HG02588 (cell line): ENCODE measurements around the gene ZNF660.
"Not testable (repeated sequence)": the region's sequence is repeated elsewhere in the genome, so short reads cannot be mapped to it uniquely, and the experiment has no call there.

Experiments used
- ATAC-seq: cut with Tn5 transposase; IDR thresholded peaks from one replicate; pipeline ENCODE4 v1.9.1; 2021; ENCODE audit warnings: mild to moderate bottlenecking, moderate library complexity; ENCODE audit not compliant: unreplicated experiment

ZNF660 gene

GRCh38 chr3:44584646-44585501 is at the start of gene ZNF660:
Gene ZNF660, plus strand, starts transcription at chr3:44584964. Its CDS starts 9,230 bp downstream, at chr3:44594194.
- peak; percentile 83 for ATAC-seq

DNA sequence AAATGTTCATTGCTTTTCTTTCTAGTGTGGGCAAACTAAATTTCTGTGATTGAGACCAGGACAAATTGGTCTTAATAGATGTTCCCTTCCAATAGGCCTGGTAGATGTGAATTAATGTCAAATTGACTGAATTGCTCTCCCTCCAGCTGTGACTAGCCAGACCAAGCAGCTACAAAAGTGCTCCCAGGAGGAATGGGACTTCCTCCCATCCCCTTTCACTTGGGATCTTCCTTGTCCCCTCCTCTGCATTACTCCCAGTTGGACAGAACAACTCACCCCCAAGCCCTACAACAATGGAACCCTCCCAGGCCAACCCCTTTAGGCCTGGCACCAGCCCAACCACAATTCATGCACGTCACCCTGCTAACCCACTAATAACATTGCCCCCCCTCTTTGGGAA is 49.4 kb upstream of the ZNF660 start:
- ATAC-seq = no peak

DNA sequence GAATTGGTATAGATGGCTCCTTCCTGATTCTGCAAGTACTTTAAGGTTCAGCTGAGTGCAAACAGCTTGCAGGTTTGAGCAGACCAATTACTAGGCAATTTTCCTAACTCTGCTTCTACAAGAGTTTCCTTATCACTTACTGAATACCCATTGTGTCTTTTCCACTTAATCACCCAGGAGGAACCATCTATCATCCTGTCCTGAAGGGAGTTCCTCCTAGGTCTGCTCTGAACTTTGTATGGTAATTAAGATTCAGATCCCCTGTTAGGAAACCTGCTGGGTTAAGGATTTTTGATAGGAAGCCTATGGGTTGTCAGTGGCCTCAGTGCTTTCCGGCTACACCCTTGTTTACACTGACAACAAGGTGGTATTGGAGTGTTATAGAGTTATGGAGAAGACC is 40.0 kb upstream of the ZNF660 start:
- ATAC-seq = not testable (repeated sequence)

DNA sequence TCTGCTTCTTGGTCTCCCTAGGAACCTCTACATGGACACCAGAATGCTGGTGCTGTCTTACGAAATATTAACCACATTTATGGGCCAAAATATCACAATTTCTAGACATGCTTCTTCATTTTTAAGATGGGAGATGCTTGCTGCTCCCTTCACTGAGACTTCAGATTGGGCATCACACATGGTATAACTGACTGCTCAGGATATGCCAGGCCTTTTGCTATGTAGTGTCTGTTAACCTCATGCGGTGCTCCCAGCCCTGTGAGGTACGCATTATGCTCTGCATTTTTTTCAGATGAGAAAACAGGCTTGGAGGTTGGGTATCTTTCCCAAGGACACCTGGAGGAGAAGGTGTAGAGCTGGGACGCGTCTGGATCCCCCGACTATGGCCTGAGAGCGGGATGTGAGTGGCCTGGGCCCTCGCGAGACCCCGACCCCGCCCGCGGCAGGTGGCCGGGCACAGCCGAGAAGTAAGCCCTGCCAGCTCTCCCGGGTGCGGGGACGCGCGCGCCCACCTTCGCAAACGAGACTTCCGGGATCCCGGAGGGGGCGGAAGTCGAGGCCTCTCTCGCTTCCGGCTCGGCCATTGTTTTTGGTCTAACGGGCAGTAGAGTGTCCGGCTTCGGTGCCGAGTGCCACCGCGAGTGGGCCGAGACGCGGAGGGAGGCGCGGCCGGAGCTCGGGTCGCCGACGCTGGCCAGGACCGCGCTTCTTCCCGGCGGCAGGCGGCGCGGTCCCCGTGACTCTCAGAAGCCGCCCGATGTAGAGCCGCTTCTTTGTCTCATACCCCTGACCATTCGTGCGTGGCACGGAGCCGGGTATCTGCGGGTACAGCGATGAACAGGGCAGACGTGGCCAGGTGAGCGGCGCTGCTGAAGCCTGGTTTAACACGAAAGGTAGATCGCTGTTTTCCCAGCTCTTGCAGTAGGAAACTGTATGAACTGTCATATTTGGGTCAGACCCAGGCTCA is 29.9 kb upstream of the ZNF660 start, which contains the start of gene ZKSCAN7:
TSS of gene ZKSCAN7 (plus strand) at position 568 of the 967 bp plus-strand sequence. CDS start 1,855 bp downstream, outside the sequence.
- ATAC-seq = peak; percentile 70

GRCh38 chr3:44555723-44556122 is 29.0 kb upstream of the ZNF660 start:
- no peak for ATAC-seq

DNA sequence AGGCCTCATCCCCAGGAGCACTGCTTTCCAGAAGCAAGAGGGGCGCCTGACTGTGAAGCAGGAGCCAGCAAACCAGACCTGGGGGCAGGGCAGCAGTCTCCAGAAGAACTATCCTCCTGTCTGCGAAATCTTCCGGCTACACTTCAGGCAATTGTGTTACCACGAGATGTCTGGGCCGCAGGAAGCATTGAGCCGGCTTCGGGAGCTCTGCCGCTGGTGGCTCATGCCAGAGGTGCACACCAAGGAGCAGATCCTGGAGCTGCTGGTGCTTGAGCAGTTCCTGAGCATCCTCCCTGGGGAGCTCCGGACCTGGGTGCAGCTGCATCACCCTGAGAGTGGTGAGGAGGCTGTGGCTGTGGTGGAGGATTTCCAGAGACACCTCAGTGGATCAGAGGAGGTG is 27.7 kb upstream of the ZNF660 start:
- ATAC-seq = no peak

GRCh38 chr3:44561076-44561475 is 23.7 kb upstream of the ZNF660 start:
- no peak for ATAC-seq

DNA sequence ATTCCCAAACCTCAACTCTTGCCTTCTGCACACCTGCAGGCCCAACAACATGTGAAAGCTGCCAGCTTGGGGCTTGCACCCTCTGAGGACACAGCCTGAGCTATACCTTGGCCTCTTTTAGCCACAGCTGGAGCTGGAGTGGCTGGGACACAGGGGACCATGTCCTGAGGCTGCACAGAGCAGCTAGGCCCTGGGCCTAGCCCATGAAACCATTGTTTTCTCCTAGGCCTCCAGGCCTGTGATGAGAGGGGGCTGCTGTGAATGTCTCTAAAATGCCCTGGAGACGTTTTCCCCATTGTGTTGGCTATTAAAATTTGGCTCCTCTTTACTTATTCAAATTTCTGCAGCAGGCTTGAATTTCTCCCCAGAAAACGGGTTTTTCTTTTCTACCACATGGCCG is 22.6 kb upstream of the ZNF660 start:
- no peak for ATAC-seq

DNA sequence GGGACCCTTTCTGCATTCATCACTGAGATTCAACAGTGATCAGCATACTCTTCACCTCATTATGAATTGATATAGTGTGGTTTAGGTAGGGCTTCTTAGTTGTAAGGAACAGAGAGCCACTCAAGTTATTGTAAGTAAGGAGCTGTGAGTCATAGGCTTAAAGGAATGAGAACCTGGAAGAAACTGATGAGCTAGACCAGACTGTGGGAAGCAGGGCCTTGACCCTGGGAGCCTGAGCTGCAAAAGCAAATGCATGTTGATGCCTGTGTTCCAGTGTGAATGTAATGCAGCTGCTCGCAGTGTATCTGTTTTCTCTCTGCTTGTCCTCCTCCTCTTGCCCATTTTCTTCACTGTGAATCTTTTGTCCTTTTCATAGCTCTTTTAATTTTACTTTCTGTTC is 16.2 kb upstream of the ZNF660 start:
- no peak for ATAC-seq

- no peak for ATAC-seq
These were observed 13.7 kb upstream of the ZNF660 start for GRCh38 chr3:44571024-44571423.

DNA sequence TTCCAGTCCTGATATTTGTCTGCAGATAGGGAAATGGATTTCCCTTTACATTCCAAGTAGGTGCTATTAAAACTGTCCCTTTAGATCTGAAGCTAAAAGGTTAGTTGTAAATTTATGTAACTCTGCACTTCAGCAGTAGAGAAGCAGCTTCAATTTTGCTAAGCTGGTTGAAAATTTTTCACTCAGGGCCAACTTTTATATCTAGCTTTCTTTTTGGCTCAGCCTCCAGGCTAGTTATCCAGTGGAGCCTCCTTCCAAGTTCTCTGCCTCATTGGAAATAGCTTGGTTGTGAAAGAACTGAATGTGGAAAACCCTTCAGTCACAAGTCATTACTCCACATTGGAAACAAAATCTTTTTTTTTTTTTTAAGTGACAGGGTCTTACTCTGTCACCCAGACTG is 8.2 kb upstream of the ZNF660 start:
- no peak for ATAC-seq

- ATAC-seq = not testable (repeated sequence)
These were observed 7.3 kb upstream of the ZNF660 start for GRCh38 chr3:44577354-44577952.

DNA sequence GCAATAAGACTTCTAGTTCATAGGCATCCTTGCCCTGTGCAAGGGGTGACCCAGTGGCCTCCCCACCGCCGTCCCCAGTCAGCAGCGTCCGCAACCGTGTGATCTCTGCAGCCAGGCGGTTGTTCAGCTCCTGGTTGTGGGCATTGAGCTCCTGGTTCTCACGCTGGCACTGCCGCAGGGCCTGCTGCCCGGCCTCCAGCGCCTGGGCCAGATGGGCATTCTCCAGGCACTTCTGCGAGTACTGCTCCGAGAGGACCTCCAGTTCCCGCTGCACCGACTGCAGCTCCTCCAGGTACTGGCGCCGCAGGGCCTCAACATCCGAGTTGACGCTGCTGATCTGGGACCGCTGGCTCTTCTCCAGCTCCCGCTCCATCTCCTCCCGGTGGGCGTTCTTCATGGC is 6.4 kb upstream of the ZNF660 start:
- not testable (repeated sequence) for ATAC-seq

GRCh38 chr3:44578924-44579515 is 5.7 kb upstream of the ZNF660 start:
- ATAC-seq = not testable (repeated sequence)

GRCh38 chr3:44579749-44580148 is 5.0 kb upstream of the ZNF660 start:
- not testable (repeated sequence) for ATAC-seq

GRCh38 chr3:44580971-44581370 is 3.8 kb upstream of the ZNF660 start:
- not testable (repeated sequence) for ATAC-seq

- ATAC-seq = no peak
These were observed 11.9 kb downstream of the ZNF660 start for GRCh38 chr3:44596621-44597020.

DNA sequence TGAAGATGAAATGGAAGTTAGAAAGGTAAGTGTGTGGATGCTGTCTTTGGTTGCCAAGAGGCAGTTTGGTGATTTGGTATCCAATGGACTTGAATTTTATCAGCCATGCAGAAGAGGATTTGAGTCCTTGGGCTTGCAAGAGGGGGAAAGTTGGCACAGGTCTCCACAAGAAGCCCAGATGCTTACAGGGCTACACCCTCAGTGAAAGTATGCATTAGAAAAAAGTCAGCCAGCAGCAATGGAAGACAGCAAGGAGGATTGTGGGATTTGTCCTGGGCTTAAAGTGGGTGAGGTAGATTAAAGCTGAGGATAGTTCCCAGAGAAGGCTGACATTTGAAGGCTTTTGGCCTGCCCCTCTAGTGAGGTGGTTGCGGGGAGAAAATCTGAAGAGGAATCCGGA is 17.0 kb downstream of the ZNF660 start:
- ATAC-seq = no peak

DNA sequence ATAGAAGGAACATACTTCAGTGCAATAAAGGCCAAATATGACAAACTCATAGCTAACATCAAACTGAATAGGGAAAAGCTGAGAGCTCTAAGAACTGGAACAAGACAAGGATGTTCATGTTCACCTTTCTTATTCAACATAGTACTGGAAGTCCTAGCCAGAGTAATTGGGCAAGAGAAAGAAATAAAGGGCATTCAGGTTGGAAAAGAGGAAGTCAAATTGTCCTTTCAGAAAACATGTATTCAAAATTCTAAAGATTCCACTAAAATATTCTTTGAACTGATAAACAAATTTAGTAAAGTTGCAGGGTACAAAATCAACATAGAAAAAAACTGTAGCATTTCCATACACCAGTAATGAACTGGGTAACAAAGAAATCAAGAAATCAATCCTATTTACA is 27.9 kb downstream of the ZNF660 start:
- no peak for ATAC-seq

DNA sequence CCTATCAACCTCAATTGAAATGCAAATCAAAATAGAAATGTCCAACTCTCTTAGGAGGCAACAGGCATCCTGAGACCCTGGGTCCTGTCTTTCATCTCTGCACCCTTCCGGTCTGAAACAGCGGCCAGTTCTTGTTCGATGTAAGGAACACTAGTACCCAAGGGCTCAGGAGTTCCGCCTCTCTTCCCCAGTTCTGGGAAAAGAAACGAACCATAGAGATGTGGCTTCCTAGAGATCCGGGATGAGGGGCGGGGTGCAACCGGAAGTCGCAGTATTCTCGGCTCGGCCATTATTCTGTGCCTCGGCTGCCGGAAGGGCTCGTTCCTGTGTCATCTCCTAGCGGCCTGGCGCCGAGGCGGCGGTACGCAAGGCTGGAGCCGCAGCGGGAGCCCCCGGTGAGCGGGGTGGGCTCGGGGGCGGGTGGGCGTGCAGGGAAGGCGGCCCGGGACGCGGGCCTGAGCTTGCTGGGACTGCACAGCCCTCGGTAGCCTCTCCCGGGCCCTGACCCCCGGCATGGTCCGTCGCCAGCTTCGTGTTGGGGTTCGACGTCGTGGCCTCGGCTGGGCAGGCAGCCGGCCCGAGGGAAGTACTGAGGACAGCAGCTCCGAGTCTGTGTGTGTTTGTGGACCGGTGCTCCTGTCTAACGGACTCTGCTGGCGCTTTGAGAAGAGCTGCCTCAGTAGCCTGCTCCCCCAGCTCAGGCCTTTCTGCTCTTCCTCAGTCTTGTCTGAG is 40.2 kb downstream of the ZNF660 start, which contains the start of gene ZNF197:
TSS of gene ZNF197 (plus strand) at position 288 of the 732 bp plus-strand sequence. CDS start 4,119 bp downstream, outside the sequence.
- ATAC-seq = peak; percentile 92
